Fibroblast of gingiva (primary cell): ENCODE data around the gene TMEM219.
A peak's percentile ranks its signal among the peaks of the same experiment; 100 is the strongest.
"Not testable (repeated sequence)": the region's sequence is repeated elsewhere in the genome, so short reads cannot be mapped to it uniquely, and the experiment has no call there.

ENCODE experiments used
- DNase-seq: peaks from one replicate; pipeline ENCODE4 v3.0.0-alpha.2; 2011; ENCODE audit warnings: low read depth

The TMEM219 gene

DNA sequence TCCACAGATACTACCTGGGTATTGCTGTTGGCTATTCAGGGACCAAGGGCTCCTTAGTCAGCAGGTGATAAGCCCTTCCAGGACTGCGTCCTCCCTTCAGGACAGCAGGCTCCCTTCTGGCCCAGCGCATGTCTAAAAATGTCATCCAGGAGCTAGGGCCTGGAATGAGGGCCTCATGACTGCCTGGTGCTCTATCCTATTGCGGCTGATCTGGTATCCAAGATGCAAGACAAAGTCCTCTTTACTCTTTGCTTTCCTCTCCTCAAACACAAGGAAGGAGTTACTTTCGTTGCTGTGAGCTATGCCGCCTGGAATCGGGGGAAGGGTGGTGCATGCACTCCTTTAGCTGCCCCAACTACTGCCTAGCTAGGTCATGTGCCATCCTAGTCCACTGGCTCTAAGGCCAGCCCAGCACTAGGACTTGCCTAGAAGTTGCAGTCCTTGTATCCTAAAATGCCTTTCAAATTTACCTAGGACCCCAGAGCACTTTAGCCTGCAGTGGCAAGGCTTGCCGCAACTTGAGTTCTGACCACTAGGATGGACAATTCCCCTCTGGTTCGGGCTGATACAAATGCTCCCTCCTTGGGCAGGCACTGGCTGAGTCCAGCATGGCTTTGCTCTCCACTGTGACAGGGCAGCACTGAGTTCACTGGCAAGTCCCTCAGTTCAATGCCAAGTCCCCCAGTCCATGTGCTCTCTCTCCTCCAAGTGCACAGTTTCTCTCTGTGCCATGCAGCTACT is 10.1 kb upstream of the TMEM219 start:
- DNase-seq: no peak

GRCh38 chr16:29958756-29959155 is 3.1 kb upstream of the TMEM219 start:
- DNase-seq: no peak

- DNase-seq: no peak
Observed at GRCh38 chr16:29959293-29959692, 2.6 kb upstream of the TMEM219 start.

GRCh38 chr16:29959821-29960220 is 2.1 kb upstream of the TMEM219 start:
- not testable (repeated sequence) for DNase-seq

GRCh38 chr16:29961127-29961478 is 776 bp upstream of the TMEM219 start:
- DNase-seq: no peak

DNA sequence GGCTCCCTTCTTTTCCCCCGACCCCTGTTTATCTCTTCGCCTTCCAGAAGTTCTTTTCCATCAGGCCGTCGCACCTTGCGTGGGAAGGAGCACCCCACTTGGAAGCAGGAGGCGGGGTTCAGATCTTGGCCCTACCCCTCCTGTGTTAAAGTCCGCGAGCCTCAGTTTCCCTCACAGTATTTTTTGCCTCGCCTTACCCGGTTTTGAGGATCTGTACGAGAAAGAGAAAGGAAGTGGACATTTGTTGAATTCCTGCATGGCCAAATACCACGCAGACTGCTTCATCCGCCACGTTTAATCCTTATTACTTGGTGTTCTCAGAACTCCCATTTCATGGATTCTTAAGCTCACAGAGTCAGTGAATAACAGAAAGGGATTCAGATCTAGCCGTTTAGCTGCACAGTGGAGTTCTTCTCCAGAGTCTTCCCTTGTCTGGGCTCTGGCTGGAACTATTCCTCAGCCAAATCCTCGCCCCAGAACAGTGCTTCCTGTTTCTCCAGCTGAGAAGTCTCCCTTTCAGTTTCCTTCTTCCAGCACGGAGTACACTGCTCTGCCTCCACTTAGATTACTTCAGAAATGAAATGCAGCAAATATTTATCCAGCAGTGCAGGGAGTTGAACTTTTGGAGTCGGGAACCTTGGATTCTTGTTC is 590 bp downstream of the TMEM219 start:
- DNase-seq: peak; percentile 23

DNA sequence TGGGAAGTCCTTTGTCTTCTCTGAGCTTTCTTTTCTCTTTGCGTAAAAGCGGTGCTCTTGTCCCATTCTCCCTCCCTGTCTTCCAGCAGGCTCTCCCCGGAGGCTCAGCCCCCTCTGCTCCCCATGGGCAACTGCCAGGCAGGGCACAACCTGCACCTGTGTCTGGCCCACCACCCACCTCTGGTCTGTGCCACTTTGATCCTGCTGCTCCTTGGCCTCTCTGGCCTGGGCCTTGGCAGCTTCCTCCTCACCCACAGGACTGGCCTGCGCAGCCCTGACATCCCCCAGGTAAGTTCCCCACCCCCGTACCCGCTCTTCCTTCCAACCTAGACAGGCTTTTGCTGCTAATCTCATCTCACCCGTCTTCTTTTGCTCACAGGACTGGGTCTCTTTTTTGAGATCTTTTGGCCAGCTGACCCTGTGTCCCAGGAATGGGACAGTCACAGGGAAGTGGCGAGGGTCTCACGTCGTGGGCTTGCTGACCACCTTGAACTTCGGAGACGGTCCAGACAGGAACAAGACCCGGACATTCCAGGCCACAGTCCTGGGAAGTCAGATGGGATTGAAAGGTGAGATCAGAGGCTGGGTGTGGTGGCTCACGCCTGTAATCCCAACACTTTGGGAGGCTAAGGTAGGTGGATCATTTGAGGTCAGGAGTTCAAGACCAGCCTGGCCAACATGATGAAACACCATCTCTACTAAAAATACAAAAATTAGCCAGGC is 1.3 kb downstream of the TMEM219 start:
- DNase-seq: no peak

DNA sequence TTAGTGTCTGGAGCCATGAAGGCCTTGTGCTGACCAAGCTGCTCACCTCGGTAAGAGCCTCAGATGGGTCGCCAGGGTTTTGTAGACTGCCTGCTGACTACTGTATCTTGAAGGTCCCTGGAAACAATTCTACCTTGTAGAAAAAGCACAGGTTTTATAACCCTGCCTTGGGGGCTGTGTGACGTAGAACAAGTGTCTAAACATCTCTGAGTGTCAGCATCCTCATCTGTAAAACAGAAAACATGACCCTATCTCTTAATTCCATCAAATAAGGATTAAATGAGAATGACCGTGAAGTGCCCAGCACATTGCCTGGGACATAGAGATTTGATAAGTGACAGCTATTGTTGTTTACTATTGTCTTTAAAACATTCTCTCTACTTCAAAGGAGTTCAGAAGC is 6.3 kb downstream of the TMEM219 start:
- no peak for DNase-seq

GRCh38 chr16:29971304-29971703 is 9.4 kb downstream of the TMEM219 start:
- no peak for DNase-seq

DNA sequence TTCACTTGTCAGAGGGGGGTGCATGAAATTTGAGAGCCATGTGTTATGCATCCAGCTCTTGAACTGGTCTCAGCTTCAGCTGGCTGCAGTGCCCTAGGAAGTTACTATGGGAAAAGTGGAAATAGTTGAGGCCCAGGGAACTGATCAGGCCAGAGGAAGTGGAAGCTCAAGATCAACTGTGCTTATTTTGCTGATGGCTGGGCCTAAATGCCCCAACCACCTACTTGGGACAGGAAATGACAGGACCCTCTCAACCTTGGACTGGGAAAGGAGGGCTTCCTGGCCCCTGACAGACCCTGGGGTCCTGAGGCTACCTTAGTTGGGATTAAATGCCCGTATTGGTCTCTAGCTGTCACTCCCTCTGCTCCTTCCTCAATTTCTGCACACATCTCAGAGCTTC is 10.6 kb downstream of the TMEM219 start:
- DNase-seq: no peak

DNA sequence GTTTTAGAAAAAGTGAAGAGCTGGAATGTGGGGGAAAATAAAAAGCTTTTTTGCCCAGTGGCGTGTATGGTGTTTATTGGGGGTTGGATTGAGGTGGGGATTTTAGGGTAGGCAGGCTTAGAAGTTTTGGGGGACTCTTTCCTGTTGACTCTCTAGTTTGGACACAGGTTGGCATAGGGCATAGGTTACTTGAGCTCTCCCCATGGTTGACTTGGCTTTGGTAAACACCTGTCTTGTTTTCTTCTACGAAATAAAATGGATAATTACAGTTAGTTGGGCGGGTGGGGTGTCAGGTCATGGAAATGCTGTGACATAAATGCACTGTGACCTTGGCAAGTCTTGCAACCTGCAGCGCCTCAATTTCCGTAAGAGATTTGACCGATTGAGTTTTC is 11.1 kb downstream of the TMEM219 start:
- no peak for DNase-seq

DNA sequence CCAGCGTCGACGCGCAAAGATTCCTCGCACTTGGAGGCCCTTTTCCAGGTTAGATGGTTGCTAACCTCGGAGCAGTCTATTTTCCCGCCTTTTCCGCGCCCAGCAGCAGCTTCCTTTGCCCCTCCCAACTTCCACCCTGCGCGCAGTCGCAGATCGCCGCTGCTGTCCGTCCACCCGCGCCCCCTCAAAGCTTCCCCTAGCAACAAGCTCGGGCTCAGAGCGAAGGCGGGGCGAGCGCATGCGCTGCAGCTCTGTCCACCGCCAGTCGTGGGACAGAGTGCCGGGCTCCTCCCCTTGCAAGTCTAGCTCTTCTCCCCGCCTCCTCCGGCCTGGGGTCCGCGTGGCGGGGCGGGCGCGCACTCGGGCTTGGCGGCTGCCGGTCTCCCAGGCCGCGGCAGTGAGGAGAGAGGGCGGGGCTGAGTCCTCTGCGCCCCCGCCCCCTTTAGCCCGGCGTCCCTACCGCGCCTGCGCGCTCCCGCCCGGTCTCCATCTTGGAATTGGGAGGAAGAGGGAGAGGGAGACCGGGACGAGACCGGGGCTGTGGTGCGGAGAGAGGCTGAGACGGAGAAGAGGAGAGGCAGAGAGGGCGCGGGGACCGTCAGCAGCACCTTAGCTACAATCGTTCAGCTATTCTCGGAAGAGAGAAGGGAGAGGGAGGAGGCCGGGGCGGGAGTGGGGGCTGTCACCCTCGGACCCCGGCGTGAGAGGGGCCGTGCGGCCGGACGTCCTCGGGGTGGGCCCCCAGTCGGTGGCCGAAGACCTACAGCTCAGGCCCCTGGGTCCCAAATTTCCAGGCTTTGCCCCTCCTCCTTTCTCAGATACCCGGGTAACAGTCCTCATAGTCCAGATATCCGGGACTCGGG is 11.7 kb downstream of the TMEM219 start, which contains the start of gene TAOK2:
Gene TAOK2, plus strand, starts transcription at position 485 of the 863 bp plus-strand sequence. CDS start 3,905 bp downstream, outside the sequence.
- peak; percentile 99 for DNase-seq

DNA sequence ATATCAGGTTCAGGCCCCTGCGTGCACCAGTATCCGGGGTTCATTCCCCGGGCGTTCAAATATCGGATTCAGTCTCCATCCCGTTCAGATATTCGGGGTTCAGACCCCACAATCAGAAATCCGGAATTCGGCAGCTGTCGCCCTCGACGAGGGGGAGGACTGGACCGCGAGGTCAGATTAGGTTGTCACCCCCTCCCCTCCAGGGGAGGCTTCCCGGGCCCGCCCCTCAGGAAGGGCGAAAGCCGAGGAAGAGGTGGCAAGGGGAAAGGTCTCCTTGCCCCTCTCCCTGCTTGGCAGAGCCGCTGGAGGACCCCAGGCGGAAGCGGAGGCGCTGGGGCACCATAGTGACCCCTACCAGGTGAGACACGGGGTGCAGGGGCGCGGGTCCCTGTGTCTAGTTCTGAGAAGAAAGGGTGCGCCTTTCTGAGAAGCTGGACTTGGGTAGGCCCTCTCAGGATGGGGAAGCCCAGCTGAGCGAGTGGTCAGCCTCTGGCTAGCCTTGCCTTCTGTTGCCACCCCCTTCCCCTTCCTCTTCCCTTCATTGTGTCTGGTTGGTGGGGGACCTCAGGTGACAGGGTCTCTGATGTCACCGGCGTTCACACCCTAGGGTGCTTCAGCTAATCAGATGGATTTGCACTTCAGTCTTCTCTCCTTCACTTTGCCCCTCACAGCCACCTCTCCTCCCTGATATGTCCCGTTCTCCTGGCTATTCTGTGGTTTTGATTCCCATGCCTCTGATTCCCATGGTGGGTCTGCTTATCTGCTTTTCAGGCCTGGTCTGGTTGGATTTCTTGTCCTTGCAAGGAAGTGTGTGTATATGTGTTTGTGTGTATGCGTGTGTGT is 12.6 kb downstream of the TMEM219 start:
- no peak for DNase-seq

- no peak for DNase-seq
Observed at GRCh38 chr16:29975134-29975538, 13.3 kb downstream of the TMEM219 start.

GRCh38 chr16:29975811-29976511 is 14.1 kb downstream of the TMEM219 start:
- DNase-seq: no peak

- DNase-seq: no peak
Observed at GRCh38 chr16:29977063-29977825, 15.4 kb downstream of the TMEM219 start.

DNA sequence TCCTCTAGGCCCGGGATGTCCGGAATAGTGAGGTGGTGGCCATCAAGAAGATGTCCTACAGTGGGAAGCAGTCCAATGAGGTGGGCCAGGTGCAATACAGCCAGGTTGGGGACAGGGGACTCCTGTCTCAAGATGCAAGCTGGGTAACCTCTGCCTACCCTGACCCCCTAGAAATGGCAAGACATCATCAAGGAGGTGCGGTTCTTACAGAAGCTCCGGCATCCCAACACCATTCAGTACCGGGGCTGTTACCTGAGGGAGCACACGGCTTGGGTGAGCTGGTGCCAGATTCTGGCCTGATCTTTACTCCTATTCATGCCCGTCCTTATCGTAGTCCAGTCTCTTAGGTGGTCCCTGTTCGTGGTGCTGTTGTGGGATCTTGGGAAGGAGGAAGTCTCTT is 16.2 kb downstream of the TMEM219 start:
- no peak for DNase-seq

GRCh38 chr16:29978564-29979270 is 16.8 kb downstream of the TMEM219 start:
- DNase-seq: no peak
